H1 (cell line): ENCODE measurements around the gene ZNF33A. TPM values are rescaled to one million over a fixed set of nuclear protein-coding genes. Genes with fewer than 3 reads are reported as not detected.

ENCODE experiments used
- ATF3 ChIP-seq: IDR thresholded peaks from 2 replicates; pipeline ENCODE4 v1.6.1; 2011; ENCODE audit warnings: low read depth, mild to moderate bottlenecking, low read length; ENCODE audit not compliant: insufficient read depth
- CHD7 ChIP-seq: fragments of 300-600 bp; sonication (generic); IDR thresholded peaks from 2 replicates; pipeline ENCODE4 v1.7.1; 2012; ENCODE audit warnings: low read length, moderate library complexity, mild to moderate bottlenecking, inconsistent platforms; ENCODE audit not compliant: insufficient replicate concordance
- GABPA ChIP-seq: IDR thresholded peaks from 2 replicates; pipeline ENCODE4 v1.6.1; 2011; ENCODE audit warnings: mild to moderate bottlenecking, low read length, moderate library complexity, borderline replicate concordance; ENCODE audit not compliant: insufficient read depth
- KDM4A ChIP-seq: IDR thresholded peaks from one replicate; pipeline ENCODE4 v1.7.1; 2012; ENCODE audit warnings: low read depth, mild to moderate bottlenecking, moderate library complexity, low read length, inconsistent platforms; ENCODE audit not compliant: severe bottlenecking
- MAX ChIP-seq: IDR thresholded peaks from 2 replicates; pipeline ENCODE4 v1.6.1; 2012; ENCODE audit warnings: inconsistent platforms
- NANOG ChIP-seq: IDR thresholded peaks from 2 replicates; pipeline ENCODE4 v1.6.1; 2011; ENCODE audit warnings: low read length, low read depth, mild to moderate bottlenecking, inconsistent platforms; ENCODE audit not compliant: insufficient read depth, poor library complexity, severe bottlenecking
- NRF1 ChIP-seq: IDR thresholded peaks from 2 replicates; pipeline ENCODE4 v1.6.1; 2011; ENCODE audit warnings: mild to moderate bottlenecking, low read depth, low read length, improper control_type of control experiment
- SIX5 ChIP-seq: IDR thresholded peaks from 2 replicates; pipeline ENCODE4 v1.6.1; 2011; ENCODE audit warnings: mild to moderate bottlenecking, low read depth, low read length
- SUZ12 ChIP-seq: fragments of 200-600 bp; sonication (generic); IDR thresholded peaks from 2 replicates; pipeline ENCODE4 v1.6.1; 2012; ENCODE audit warnings: mild to moderate bottlenecking, inconsistent platforms, low read length, moderate library complexity, mixed read lengths
- polyA plus RNA-seq, 7 experiments: library from polyadenylated mRNA; depleted of rRNA in 3 of 7; stranded (reverse) in 5 of 7; unstranded in 2 of 7; fragments of >200 nt in 5 of 7; fragments of 200-250 nt in 2 of 7; gene quantifications; 1 replicate in 5 of 7; 2 replicates in 1 of 7; 4 replicates in 1 of 7; pipeline versions ENCODE4 v1.2.1 to v1.2.3, GENCODE V29; 2011 to 2013; ENCODE audit warnings: missing spikeins in 2 of 7, mixed read lengths in 2 of 7
- total RNA-seq: library from RNA; stranded (reverse); fragmentation: NEBNext Ultra II Directional; extraction: Animal tissue kit (Norgen Biotek cat#: 25700); gene quantifications from 2 replicates; pipeline ENCODE4 v1.2.1, GENCODE V29; 2021

Gene ZNF33A
- total and polyA plus RNA-seq, 2 of the 8 experiments (the other 6 are each of a cell fraction or from before 2014, with no cell fraction given): 6.0 to 48.3 TPM

- no peak for TF ChIP-seq CHD7
- no peak for TF ChIP-seq SUZ12
- no peak for TF ChIP-seq NANOG
- TF ChIP-seq NRF1: no peak
- peak; percentile 64 for TF ChIP-seq KDM4A
- no peak for TF ChIP-seq GABPA
- TF ChIP-seq MAX: peak; percentile 41
- TF ChIP-seq SIX5: peak; percentile 69
- TF ChIP-seq ATF3: no peak
These were observed 83.9 kb downstream of the ZNF33A start, which contains the start of gene ZNF37A (continued) for GRCh38 chr10:38094158-38094926.
